Suprapubic skin (tissue), 4 donors: ENCODE data around the gene PIAS1.

Source experiments
- EP300 ChIP-seq: sonication (generic); formaldehyde crosslinking; IDR thresholded peaks from one replicate; pipeline ENCODE4 v1.6.1; 2017; ENCODE audit warnings: antibody characterized with exemption
- POLR2A ChIP-seq, 2 donors: fragments of 450-650 bp; IDR thresholded peaks; one replicate each; pipeline ENCODE4 v1.6.1; 2017; ENCODE audit warnings: antibody characterized with exemption in 2 of 2, mild to moderate bottlenecking in 2 of 2, moderate library complexity in 2 of 2
- POLR2AphosphoS5 ChIP-seq, 3 donors: sonication (generic); formaldehyde crosslinking; IDR thresholded peaks; one replicate each; pipeline ENCODE4 v1.6.1; 2017; ENCODE audit warnings: antibody characterized with exemption in 3 of 3
- TF ChIP-seq, protein P1 (sequence below), 2 donors: fragments of 200-600 bp in 1 of 2; fragments of 450-650 bp in 1 of 2; sonication (generic) in 1 of 2; IDR thresholded peaks; one replicate each; pipeline ENCODE4 v1.5.1; 2016 to 2019; ENCODE audit warnings: antibody characterized with exemption in 2 of 2, mild to moderate bottlenecking in 1 of 2, moderate library complexity in 1 of 2

DNA sequence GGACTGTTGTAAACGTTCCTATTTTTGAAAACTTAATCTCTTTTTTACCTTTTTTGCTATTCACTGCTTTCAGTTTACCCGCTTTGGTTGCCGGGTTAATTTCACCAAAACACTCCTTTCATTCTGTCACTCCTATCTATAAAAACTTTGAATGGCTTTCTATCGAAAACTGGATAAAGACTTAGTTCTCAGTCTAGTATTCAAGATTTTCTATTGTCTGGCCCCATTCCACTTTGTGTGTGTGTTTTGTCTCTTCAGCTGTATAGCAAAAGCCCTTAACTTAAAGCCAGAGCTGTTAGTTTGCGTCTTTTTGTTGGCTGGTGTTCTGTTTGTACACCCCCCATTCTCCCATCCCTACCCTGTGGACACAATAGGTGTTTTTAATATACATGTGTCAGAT is 7.5 kb downstream of the PIAS1 start:
- TF ChIP-seq, protein P1, sequence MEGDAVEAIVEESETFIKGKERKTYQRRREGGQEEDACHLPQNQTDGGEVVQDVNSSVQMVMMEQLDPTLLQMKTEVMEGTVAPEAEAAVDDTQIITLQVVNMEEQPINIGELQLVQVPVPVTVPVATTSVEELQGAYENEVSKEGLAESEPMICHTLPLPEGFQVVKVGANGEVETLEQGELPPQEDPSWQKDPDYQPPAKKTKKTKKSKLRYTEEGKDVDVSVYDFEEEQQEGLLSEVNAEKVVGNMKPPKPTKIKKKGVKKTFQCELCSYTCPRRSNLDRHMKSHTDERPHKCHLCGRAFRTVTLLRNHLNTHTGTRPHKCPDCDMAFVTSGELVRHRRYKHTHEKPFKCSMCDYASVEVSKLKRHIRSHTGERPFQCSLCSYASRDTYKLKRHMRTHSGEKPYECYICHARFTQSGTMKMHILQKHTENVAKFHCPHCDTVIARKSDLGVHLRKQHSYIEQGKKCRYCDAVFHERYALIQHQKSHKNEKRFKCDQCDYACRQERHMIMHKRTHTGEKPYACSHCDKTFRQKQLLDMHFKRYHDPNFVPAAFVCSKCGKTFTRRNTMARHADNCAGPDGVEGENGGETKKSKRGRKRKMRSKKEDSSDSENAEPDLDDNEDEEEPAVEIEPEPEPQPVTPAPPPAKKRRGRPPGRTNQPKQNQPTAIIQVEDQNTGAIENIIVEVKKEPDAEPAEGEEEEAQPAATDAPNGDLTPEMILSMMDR (IDR thresholded peaks at IDR 0.05) = no peak
- TF ChIP-seq POLR2A (IDR thresholded peaks at IDR 0.05) (no peak), EP300 (no peak), POLR2AphosphoS5 (IDR thresholded peaks at IDR 0.05) (no peak)
